Left renal pelvis (tissue), 4 donors: ENCODE data around the gene TOP1. TPM values are rescaled to one million over a fixed set of nuclear protein-coding genes. Genes with fewer than 3 reads are reported as not detected.
"Not testable (repeated sequence)": the region's sequence is repeated elsewhere in the genome, so short reads cannot be mapped to it uniquely, and the experiment has no call there.

Experiments used
- DNase-seq, 4 donors: peaks; one replicate each; pipeline ENCODE4 v3.0.0-alpha.2; 2013; ENCODE audit warnings: low read depth in 4 of 4, low spot score in 3 of 4
- polyA plus RNA-seq, 4 donors: library from polyadenylated mRNA; unstranded; fragments of 120-200 nt; gene quantifications; one replicate each; pipeline ENCODE4 v1.2.1, GENCODE V29; 2013; ENCODE audit not compliant: insufficient read length in 4 of 4

The TOP1 gene
- polyA plus RNA-seq, 4 donors = 78.2 to 129 (median 117) TPM

GRCh38 chr20:41086402-41087324 is 58.0 kb downstream of the TOP1 start:
- no peak for DNase-seq

GRCh38 chr20:41087325-41087685 is 58.7 kb downstream of the TOP1 start:
- no peak for DNase-seq

GRCh38 chr20:41087777-41088176 is 59.2 kb downstream of the TOP1 start:
- DNase-seq = no peak

DNA sequence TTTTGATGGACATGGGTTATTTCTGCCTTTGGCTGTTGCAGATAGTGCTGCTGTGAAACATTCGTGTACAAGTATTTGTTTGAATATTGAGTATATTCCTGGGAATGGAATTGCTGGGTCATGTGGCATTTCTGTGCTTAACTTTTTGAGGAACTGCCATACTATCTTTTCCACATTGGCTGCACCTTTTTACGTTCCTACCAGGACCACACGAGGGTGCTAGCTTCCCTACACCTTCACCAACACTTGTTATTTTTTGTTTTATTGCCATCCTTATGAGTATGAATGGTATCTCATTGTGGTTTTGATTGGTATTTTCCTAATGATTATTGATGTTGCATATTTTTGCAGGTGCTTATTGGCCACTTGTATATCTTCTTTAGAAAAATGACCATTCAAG is 60.9 kb downstream of the TOP1 start:
- DNase-seq = no peak

- no peak for DNase-seq
Observed at GRCh38 chr20:41091927-41092326, 63.3 kb downstream of the TOP1 start.

GRCh38 chr20:41094353-41095055 is 65.9 kb downstream of the TOP1 start:
- no peak for DNase-seq

DNA sequence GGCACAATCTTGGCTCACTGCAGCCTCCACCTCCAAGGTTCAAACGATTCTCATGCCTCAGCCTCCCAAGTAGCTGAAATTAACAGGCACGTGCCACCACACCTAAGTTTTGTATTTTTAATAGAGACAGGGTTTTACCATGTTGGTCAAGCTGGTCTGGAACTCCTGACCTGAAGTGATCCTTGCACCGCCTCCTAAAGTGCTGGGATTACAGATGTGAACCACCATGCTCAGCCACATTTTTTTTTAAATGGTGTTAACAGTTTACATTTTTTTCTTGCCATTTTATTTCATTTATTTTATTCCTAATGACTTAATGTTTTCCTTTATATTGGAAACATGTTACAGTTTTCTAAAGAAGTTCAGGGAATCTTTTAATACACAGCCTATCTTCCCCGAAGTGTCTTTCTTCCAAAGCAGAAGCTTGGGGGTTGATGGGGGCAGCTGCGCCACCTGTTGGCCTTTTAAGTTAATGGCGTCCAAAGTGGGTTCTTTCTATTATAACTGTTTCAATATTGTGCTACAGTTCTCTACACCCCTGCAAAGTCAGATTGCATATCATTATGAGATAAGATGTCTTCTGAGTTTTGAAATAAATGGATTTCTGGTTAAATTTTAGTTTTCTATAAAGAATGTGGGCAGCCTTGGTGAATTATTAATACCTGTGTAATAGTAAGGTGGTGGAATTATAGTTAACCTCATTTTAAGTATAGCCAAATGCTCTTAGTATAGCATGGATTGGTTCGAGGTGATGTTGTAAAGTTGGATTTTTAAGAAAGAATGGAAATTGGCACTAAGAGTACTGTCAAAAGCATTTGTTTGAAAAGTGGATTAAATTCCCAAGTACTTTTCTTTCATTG is 66.7 kb downstream of the TOP1 start:
- DNase-seq = peak in 2 of 4 donors; percentile 29 to 35

DNA sequence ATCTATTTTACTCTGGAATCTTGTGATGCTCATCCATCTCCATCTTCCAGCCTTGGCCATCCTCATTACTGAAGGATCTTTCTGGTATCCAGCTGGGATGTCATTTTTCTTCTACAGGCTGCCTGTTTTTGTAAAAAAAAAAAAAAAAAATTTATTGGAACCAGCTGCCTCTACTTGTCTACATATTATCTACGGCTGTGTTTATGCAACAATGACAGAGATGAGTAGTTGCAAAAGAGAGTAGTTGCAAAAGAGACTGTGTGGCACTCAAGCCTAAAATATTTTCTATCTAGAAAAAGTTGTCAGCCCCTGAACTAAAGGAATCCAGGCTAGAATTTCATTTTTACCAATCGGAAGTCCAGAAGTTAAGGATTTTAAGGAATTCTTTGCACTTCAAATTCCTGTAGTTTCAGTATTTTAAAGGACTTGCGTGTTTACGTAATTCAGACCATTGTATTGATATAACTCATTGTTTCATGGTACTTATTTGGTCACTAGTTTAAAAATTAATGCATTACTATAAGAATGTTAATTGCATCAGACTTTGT is 70.2 kb downstream of the TOP1 start:
- no peak for DNase-seq

- DNase-seq = no peak
Observed at GRCh38 chr20:41100001-41100480, 71.4 kb downstream of the TOP1 start.

DNA sequence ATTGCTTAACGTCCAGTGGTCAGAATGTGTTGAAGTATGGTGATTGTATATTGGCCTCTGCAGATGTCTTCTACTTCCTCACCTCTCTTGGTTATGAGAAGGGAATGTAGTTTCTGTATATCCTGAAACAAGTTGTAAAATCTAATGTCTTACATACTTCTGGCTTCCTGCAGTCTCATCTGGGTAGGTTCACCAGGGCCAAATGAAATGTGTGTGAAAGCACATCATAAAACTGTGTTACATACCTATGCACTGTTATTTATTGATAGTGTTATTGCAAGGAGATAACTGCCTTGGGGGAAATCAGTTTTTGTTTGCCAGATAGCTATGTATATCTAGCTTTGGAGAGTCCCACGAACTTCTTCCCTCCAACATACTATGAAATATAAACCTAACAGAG is 73.0 kb downstream of the TOP1 start:
- DNase-seq = no peak

DNA sequence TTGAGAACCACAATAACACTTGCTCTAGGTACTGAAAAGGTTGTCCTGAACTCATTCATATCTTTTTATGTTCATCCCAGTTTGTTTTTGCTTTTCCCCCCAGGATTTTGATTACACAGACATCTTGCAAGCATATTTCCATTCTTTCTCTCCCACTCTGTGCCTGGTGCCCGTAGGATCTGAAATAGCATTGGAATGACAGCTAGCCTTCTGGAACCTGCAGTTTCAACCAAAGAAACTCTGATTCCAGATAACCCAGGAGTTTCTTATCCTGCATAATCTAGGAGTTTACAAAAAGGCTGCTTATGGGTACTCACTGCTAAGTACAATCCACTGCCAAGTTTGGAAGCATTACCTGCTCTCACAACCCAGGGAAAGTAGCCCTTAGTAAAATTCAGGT is 79.9 kb downstream of the TOP1 start:
- DNase-seq = no peak

GRCh38 chr20:41110012-41110411 is 81.4 kb downstream of the TOP1 start:
- no peak for DNase-seq

DNA sequence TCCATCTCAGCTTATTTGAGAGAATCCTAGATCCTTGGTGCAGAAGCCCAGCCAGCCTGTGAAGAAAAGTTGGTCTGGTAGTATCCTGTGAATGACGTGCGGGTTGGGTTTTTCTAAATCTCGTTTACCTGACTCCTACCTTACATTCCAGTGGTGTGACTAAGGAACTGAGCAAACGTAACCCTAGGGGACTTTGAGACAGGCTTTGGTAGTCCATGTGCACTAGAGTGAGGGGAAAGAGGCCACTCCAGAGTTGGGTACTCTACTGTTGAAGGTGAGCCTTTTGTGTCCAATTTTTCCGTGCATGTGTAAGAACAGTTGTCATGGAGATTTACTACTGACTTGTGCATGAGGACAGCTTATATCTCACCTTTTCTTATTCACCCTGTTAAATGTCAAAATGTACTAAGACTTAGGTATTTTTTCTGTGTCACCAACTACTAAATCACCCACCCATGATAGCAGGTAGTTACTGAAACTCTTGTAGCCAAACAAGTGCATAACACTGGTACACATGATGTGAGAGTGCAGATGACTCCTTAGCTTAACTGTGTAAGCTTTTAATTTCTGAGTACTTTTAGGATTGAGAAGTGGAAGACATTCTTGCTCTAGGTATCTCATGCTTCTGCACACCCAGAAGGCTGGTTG is 82.4 kb downstream of the TOP1 start:
- no peak for DNase-seq

GRCh38 chr20:41111578-41111951 is 82.9 kb downstream of the TOP1 start:
- DNase-seq = no peak

DNA sequence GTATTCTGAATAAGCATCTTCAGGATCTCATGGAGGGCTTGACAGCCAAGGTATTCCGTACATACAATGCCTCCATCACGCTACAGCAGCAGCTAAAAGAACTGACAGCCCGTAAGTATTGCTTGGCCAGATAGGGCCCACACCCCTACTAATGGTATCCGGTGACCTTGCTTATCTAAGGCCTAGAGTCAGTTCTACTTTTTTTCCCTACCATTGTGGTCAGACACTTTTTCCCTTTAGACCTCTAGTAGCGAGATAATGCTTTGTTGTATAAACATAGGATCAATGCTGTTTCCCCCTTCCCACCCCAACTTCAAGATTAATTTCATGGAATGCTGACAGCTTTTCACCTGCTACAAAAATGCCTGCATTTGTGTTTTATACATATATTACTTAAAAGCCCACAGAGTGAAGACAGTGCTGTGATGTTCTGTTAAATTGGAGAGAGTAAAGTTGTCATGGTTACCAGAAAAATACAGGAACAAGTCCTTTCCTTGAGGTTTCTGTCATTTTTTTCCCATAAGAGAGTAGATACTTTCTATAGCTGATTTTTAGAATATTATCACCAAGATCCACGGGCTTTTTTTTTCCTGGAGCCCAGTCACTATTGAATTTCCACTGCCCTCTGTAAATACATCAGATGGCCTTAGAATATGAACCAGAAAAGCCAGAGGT is 87.8 kb downstream of the TOP1 start:
- DNase-seq = no peak

DNA sequence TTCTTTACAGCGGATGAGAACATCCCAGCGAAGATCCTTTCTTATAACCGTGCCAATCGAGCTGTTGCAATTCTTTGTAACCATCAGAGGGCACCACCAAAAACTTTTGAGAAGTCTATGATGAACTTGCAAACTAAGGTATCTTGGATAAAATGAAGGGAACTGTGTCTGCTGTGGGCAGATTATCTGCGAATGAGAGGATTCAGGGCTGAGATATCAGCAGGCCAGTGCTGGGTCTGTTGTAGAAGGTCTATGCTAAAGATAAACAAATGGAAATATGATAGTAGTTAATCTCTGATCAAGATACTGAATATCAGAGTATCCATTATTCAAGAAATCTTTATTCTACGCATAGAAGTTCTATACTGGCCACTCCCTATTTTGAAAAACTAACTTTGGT is 89.5 kb downstream of the TOP1 start:
- not testable (repeated sequence) for DNase-seq

GRCh38 chr20:41118632-41119031 is 90.0 kb downstream of the TOP1 start:
- DNase-seq = no peak

DNA sequence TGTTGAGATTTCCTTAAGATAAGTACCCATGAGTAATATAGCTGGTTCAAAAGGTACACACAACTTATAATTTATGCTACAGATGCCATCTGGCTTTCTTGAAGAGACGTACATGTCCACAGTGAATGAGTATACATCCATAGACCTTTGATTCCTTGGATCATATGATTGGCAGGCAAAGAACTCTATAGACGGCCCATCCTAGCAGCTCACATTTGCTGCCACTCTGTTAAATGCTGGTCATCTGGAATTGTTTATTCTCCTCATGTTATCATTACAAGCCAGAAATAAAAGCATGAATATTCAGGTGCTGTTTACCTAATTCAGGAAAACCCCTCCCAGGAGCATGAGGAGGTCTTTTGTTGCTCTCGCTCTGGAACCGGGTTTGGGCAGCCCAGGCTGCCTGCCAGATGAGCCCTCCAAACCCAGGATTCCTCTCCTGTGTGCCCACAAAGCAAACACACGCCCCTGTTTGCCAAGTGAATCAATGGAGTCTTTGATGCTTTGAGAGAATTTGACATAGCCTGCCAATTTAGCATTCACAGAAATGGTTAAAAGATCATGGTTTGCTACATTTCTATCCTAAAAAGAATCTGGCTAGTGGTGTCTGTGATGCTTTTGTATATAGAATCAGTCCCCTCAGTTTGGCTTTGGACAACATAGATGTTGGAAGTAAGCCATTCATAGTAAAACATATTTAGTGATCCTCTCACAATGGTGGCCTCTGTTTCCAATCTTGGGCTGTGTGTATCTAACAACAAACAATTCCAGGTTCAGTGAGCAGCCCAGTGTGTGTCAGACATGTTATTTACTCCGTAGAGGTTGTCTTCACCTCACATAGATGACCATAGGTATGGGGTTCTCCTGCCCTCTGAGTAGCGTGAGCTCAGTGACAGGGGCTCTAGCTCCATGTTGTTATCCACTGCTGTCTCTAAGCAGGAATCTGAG is 91.3 kb downstream of the TOP1 start:
- DNase-seq = no peak

GRCh38 chr20:41121399-41121798 is 92.8 kb downstream of the TOP1 start:
- DNase-seq = no peak
